ENCODE measurements around the gene ANKLE2.

DNA sequence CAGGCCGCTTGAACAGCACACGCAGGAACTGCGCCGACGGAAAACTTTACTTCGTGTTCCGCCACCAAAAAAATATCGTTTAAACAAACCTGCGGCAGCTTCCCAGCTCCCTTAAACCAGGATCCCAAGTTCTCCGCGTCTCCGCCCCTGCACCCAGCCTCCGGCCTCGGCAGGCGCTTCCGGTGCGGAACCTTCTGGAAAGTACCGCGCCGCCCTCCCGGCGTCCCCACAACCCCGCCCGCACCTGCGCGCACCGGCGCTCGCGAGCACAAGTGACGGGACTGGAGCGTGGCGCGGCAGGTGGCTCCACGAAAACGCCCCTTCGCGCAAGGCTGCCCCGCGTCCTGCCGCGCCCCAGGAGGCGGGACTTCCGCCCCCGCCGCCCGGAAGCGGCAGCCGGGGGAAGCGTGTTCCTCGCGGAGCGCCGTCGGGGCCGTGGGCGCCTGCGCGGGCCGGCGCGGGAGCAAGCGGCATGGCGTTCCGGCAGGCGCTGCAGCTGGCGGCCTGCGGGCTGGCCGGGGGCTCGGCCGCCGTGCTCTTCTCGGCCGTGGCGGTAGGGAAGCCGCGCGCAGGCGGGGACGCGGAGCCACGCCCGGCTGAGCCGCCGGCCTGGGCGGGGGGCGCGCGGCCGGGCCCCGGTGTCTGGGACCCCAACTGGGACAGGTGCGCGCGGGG, 51.1 kb downstream of the ANKLE2 start, which contains the start of gene PGAM5:
- TF ChIP-seq, protein P1, sequence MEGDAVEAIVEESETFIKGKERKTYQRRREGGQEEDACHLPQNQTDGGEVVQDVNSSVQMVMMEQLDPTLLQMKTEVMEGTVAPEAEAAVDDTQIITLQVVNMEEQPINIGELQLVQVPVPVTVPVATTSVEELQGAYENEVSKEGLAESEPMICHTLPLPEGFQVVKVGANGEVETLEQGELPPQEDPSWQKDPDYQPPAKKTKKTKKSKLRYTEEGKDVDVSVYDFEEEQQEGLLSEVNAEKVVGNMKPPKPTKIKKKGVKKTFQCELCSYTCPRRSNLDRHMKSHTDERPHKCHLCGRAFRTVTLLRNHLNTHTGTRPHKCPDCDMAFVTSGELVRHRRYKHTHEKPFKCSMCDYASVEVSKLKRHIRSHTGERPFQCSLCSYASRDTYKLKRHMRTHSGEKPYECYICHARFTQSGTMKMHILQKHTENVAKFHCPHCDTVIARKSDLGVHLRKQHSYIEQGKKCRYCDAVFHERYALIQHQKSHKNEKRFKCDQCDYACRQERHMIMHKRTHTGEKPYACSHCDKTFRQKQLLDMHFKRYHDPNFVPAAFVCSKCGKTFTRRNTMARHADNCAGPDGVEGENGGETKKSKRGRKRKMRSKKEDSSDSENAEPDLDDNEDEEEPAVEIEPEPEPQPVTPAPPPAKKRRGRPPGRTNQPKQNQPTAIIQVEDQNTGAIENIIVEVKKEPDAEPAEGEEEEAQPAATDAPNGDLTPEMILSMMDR (IDR thresholded peaks at IDR 0.05) = no peak
- no peak for TF ChIP-seq SREBF2 (IDR thresholded peaks at IDR 0.05)
- TF ChIP-seq NFE2L2 (conservative IDR thresholded peaks at IDR 0.05; ENCODE audit: low read length) = no peak

Measured in A549 (cell line).